GF-D8 (cell line): ENCODE data around the gene MRM2.

Experiments
- DNase-seq: peaks from one replicate; lab custom pipeline; 2025; lab: John Stamatoyannopoulos, UW

The MRM2 gene

DNA sequence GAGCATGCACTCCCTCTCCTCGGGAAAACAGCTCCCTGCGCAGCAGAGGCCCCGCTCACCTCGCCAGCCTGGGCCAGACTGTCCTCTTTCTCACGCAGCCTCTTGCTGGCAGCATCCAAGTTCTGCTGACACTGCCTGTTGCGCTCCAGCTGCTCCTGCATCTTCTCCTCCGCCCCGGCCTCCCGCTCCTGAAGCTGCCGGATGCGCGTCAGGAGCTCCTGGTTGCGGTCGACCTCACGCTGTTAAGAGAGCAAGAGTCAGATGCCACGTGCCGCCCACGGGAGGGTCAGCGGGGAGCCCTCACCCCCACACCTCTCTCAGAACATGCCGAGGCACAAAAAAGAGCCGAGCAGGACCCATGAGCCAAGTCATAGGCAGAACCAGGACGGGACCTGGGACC, 19.5 kb downstream of the MRM2 start:
- no peak for DNase-seq

DNA sequence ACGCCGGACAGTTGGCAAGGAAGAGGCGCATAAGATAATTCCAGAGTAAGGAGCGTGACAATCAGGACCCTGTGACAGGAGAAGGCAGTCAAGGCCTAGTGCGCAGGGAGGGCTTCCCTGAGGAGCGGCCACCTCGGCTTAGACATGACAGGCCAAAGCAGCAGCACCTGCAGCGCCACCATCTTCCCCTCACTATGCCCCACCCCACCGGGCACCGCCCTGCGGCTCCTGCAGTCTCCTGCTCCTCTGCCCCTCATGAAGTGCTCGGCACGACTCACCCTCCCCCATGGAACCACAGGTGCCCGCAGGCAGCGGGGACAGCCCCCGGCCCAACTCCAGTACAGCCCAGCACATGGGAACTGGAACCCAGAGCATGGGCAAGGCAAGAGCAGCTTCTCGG, 21.1 kb downstream of the MRM2 start:
- no peak for DNase-seq

DNA sequence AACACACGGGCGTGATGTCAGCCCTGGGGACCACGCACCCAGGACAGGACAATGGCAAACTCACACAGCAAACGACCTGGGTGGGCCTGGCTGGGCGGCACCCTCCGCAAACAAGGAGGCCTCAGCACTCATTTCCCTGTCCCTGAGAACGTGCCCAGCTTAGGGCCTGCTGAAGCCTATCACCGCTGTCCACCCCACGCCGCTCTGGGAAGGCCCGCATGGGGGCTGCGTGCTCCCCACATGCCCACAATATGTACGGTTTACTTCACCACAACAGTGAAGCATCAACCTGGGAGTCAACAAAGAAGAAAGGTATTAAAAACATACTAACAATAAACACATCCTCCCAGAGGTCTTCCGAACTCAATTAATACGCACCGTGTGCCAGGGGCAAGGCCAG, 21.5 kb downstream of the MRM2 start:
- no peak for DNase-seq

DNA sequence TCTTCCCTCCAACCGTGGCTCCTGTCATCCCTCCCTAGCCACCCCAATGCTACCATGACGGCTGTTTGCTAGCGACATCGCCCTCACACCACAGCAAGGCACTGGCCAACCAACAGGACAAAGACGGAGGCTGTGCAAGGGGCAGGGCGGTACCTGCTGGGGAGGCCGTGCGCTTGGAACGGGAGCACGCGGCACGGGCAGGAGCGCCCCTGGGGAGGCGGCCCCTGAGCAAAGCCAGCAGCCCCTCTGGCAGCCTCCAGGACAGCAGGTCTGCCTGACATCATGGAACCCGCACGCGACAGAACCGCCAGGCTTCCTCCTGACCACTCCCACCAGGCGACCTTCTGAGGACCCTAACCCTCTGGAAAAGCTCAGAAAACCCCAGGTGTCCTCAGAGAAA, 22.0 kb downstream of the MRM2 start:
- no peak for DNase-seq

DNA sequence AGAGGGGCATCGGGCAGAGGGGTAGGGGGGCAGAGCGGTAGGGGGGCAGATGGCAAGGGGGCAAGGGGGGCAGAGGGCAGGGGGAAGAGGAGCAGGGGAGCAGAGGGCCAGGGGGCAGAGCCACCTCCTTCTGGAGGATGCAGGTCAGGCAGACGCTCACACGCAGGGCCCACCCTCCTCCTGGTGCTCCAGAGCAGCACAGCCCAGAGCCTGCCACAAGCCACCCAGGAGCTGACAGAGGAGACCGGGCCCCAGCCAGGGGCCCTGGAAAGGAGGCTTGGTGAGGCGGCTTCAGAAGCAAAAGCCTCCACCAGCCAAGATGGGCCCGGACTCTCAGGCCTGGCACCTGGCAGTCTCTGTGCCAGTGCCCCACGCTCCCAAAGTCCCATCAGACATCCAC, 22.4 kb downstream of the MRM2 start:
- DNase-seq: no peak

DNA sequence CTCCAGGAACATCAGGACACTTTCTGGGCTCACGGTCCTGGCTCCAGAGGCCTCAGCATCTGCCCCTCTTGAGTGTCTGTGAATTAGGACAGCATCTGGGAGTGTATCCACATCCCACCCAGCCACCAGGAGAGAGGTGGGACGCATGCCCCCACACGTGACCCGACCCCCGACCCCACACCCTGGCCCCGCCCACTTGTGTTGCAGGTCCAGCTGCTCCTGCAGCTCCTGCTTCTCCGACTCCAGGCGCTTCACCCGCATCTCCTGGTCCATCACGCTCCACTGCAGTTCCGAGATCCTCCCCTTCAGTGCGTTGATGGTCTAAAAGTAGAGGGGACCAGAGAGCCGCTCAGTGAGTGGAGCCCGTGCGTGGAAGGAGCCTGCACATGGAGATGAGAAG, 22.9 kb downstream of the MRM2 start:
- no peak for DNase-seq

DNA sequence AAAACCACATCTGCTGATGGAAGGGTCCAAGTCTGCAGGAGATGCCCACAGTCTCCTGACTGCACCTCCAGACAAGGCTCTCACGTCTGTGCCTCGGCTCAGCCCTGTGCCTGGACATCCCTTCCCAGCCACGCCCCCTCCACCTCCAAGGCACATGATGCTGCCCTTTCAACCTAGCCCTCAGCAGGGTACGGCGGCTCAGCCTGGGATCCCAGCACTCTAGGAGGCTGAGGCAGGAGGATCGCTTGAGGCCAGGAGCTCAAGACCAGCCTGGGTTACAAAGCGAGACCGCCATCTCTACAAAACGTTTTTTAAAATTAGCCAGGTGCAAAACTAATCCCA, 23.6 kb downstream of the MRM2 start:
- DNase-seq: no peak

DNA sequence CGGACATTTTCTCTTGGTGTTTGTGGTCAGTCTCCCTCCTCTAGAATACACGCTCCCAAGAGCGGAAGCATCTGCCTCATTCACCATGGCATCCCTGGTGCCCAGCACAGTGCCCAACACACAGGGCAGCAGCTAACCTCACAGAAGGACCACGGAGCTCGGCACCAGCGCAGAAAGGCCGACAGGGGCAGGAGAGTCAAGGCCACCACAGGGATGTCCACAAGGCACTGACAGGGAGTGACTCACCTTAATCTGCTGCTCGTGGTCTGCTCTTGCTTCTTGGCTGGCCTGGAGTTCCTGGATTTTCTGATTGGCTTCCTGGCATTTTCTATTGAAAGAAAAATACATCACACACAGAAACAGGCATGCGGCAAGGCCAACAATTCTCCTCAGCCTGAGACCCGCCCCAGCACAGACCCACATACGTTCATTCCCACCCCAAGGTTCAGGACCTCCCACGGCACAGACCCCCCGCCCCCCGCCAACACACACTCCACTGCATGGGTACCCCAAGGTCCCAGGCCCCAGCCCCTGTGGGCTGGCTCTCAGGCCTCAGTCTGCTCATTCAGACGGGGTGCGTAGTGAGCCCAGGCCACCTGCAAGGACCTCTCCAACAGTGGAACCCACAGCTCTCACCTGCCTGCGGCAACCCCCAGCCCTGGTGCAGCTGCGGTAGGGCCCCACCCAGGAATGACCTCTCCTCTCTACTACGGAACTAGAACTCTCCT, 24.1 kb downstream of the MRM2 start:
- DNase-seq: no peak

DNA sequence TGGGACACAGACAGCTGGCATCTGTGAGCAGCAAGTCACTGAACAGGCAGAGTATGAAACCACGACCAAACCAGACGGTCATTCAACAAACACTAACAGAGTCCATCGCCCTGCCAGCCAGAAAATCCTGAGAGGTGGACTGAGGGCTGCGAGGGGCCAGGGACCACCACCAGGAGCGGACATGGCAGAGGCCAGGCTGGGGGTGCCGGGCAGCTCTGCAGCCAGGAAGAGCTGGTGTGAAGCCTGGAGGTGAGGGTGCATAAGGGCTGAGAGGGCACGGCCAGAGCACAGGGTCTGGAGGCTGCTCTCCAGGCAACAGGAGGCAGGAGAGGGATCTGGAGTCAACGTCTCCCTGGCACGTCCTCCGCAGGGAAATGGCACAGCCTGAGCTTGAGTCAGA, 24.8 kb downstream of the MRM2 start:
- no peak for DNase-seq

DNA sequence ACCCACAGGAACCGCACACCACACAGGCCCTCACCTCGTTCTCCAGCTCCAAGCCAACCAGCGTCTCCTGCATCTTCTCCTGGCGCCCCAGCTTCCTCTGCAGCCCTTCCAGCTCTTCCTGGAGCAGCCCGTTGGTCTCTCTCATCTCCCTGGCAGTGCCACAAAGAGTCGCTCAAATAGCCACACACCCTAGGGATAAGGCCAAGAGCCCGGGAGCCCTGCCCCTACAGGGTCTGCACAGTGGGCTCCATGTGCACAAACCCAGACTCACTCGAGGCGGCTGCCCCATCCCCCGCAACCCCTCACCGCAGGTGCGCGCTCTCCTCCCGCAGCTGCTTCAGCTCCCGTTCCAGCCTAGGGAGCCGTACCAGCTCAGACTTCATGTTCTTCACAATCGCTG, 26.2 kb downstream of the MRM2 start:
- no peak for DNase-seq

DNA sequence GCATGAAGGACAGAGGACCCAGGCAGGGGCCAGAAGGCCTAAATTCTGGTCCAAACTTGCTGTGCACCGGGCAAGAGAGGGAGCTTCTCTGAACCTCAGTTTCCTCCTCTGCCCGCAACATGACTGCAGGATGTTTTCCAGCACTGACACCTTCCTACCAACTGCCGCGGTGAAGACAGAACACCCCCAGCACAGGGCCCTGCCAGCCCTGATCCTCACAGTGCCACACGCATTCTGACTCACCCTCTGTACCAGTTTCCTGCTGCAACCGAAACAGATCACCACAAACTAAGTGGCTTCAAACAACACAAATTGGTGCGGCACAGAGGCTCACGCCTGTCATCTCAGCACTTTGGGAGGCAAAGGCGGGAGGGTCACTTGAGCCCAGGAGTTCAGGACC, 27.4 kb downstream of the MRM2 start:
- no peak for DNase-seq

DNA sequence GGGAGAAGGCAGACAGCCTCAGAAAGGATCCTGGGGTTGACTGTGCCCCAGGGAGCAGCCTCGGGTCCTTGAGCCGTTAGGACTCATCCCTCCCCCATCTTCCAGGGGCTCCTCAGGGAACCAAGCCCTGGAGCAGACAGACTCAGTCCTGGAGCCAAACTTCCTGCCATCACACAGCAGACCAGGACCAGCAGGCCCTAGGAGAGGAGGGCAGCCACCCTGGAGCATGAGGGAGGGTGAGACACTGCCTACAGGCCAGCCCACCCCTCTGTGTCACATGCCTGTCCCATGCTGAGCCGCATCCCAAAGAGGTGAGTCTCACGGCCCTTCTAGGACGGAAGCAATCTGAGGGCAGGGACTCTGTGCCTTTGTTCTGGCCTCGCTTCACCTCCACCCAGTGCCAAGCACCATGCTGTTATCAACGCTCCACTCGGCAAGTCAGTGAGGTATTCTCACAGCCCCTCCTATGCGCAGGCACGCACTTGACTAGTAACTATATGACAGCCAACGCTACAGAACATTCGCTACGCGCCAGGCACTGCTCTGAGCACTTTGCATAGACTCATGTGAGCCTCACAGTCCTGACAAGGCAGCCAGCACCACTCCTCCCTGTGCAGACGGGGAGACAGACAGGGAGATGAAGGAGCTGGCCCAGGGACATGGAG, 28.3 kb downstream of the MRM2 start:
- no peak for DNase-seq

DNA sequence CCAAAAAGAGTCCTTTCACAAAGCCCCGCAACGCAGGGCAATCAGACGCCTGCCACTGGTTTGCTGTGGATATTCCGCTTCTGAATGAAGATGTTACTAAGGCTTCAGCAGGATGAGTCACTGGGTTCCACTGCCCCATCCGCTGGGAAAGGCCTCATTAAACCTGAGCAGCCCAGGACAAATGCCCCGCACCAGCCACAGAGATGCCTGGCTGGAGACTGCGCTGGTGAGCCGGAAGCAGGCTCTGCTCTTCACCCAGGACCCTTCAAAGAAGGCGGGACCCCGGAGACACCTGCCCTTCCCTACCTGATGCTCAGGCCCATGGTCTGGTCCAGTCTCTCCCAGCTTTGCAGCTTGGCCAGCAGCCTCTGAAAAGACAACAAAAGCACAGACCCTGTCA, 29.1 kb downstream of the MRM2 start:
- no peak for DNase-seq

DNA sequence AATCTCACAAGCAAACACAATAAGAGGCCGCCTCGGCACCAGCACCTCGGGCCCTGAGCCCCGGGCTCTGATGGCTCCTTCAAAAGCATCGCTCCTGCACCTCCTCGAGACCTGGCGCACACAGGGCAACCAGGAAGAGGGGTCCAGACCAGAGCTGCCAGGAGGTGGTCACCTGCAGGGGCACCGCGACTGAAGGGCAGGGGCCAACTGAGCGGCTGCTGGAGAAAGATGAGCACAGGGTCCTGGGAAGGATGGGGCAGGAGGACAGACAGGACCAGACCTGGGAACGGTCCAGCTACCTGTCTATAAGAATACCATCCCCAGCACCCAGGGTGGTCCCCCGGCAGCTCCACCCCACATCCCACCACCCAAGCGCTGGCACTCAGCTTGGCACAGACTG, 30.1 kb downstream of the MRM2 start:
- DNase-seq: no peak

DNA sequence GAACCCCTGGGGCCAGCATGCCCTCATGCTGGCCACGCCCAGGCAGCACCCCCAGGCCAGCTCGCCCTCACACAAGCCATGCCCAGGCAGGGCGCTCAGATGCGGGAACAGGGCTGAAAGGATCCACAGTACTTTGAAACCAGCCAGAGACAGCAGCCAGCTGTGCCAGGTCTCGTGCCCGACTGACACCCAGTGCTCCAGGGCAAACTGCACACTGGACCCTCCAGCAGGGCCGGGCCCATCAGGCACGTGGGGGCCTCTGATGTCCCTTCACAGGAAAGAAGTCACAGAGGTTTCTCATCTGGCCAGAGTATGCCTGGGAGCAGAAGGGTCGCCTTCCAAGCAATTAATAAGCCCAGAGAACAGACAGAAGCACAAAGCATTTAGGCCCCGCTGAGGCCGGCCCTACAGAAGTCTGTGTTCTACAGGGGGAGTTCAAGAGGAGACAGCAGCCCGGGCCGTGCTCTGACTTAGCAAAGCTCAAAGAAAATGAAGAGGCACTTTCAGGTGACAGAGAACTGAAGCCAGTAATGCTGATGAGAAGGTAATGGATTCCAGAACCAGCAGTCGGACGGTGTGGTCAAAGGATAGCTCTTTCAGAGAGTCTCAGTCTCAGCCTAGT, 30.6 kb downstream of the MRM2 start:
- no peak for DNase-seq

DNA sequence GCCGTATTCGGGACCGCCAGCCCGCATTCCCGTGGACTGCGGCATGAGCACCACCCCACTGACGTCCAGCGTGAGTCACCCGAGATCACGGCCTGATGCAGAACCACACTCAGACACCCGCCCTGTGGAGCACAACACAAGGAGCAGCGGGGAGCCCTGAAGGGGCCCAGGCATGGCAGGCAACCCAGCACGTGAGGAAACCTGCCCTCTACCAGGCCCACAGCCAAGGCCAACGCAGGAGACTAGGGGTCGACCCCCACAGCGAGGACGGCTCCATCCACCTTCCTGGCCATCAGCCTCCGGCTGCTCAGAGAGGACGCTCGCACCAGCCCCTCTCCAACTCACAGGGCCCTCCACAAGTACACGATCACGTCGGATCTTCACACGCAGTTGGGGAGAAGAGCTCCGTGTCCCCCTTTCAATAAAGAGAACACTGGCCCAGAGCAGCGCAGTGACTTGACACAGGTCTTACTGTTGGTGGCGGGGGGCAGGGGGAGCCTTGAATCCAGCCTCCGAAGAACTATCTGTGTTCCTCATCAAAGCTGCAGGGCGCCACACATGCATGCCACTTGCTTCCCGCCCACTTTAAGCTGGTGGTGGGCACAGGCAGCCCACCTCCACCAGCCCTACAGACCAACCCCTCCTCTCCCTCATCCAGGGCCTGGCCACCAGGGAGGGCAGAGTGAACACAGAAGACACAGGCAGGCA, 31.3 kb downstream of the MRM2 start:
- DNase-seq: no peak

DNA sequence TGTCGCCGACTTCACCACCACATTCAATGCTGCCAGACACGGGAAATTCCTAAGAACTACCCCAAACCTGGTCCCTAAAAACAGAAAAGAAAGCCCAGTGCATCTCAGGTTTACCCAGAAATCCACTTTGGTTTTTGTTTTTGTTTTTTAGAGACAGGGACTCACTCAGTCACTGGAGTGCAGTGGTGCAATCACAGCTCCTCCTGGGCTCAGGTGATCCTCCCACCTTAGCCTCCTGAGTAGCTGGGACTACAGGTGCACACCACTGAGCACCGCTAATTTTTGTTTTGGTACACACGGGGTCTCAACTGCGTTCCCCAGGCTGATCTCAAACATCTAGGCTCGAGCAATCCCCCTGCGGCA, 32.1 kb downstream of the MRM2 start:
- DNase-seq: no peak

DNA sequence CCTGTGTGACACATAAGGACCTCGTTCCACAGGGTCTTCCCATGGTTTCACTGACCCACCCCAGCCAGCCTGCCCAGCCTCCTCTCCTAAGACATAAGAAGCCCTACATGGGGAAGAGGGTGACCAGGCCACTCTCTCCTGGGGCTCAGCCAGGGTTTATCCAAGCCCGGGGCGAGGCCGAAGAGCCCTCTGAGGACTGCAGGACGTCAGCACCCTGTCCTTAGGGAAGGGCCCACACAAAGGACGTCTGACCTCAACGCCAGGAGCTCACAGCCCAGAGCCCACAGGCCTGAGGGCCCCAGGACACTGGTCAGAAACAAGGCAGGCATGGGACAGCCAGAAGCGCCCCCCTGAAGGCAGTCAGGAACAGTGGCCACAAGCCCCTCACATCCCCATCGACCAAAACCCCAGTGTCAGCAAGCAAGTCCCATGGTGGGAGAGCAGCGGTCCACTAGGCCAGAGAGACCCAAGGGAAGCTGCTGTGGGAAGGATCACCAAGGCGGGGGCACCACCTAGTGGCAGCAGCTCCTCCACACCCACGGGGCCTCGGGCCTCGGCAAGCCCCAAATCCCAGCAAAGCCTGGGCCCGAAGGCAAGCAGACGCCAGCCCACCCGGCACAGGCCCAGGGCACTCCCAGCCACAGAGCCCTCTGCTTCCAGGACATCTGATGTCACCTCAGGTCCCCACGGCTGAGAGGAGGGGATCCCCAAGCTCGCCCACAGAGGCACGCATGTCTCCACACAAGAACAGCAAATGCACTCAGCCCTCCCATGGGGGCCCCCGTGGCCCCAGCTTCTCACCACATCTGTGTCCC, 32.7 kb downstream of the MRM2 start:
- no peak for DNase-seq

DNA sequence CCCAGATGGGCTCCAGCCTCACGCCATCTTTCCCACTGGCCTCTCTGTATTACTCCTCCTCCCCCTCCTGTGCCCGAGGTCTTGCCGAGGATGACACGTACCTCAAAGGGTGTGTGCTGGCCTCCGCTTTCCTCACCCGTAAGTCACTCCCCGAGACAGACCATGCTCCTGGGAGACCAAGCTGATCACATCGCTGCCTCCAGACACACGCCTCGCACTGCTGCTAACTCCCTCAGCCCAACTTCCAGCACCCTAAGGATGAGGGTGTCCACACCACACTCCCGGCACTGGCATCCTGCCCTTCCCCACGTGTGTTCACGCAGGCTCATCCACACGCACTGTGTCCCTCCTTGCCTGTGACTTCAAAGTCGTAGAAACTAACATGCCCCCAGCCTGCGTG, 33.3 kb downstream of the MRM2 start:
- DNase-seq: no peak

DNA sequence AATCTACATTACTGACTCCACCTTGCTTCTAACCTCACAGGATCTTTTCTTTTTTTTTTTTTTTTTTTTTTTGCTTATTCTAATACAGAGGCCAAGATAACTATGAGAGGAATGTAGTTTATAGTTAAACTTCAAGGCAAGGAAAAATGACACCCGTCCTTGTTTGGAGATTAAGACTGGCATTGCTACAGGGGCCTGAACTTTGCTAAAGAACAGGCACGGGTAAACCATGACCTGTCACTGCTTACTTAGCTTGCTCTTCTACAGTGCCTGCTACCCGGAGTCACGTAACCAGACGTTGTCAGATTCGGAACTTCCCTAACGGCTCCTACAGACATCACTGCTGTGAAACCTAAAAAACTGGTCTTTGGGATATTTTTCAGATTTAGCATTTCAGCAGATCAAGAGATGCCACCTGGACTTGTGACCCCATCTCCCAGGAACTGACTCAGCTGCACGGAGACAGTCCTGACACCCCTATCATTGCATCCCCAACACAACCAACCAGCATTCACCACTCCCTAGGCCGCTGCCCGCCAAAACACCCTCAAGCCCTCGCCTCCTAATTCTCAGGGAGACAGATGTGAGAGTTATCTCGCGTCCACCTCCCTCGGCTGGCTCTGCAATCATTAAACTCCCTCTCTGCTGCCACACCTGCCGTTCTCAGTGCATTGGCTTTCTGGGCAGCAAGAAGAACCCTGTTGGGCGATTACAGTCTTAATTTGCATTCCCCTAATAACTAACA, 36.8 kb downstream of the MRM2 start:
- DNase-seq: no peak

DNA sequence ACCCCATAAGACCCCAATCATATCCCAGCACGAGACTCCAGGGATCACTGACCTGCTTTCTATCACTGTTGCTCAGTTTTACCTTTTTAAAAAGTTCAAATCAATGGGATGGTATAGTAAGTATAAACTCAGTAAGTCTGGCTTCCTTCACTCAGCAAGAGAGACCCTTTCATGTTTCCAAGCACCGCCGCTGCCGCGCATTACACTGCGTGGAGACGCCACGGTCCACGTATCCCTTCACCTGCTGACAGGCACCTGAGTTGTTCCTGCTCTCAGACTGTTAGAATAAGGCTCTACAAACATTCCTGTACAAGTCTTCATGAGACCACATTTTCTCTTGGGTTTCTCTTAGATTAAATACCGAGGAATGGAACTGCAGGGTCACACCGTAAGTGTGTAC, 37.6 kb downstream of the MRM2 start:
- DNase-seq: no peak
